DND-41 (cell line): ENCODE results near the gene ASB8.

Experiments
- ATAC-seq: fragments of 200-7000 bp; cut with Tn5 transposase; 3 replicates; pipeline ENCODE4 v1.9.1; 2021; ENCODE audit warnings: low read depth; ENCODE audit not compliant: insufficient read depth
- DNase-seq: peaks from one replicate; pipeline ENCODE4 v3.0.0-alpha.2; 2020
- H2AFZ ChIP-seq: 2 replicates; pipeline ENCODE4 v1.6.0; 2012; ENCODE audit warnings: low read depth, low read length
- H3K27ac ChIP-seq: 2 replicates; pipeline ENCODE4 v1.5.1; 2012; ENCODE audit warnings: low read length, inconsistent platforms
- H3K27me3 ChIP-seq: fragments of 200-600 bp; sonication (generic); 2 replicates; pipeline ENCODE4 v1.6.0; 2012; ENCODE audit warnings: low read length, mild to moderate bottlenecking, inconsistent platforms; ENCODE audit not compliant: insufficient read depth, poor library complexity
- H3K36me3 ChIP-seq: 2 replicates; pipeline ENCODE4 v1.5.1; 2012; ENCODE audit warnings: low read length, inconsistent platforms; ENCODE audit not compliant: insufficient read depth
- H3K4me1 ChIP-seq: 2 replicates; pipeline ENCODE4 v1.5.1; 2012; ENCODE audit warnings: mild to moderate bottlenecking, low read length; ENCODE audit not compliant: insufficient read depth
- H3K4me2 ChIP-seq: 2 replicates; pipeline ENCODE4 v1.6.0; 2012; ENCODE audit warnings: mild to moderate bottlenecking, moderate library complexity, low read length, inconsistent platforms; ENCODE audit not compliant: insufficient read depth
- H3K4me3 ChIP-seq, 2 experiments: fragments of 200-600 bp in 1 of 2; shearing (Covaris generic) in 1 of 2; 2 replicates each; pipeline ENCODE4 v1.5.1; 2012 to 2016; ENCODE audit warnings: inconsistent platforms in 2 of 2, low read length in 2 of 2, mild to moderate bottlenecking in 2 of 2, low read depth in 1 of 2, moderate library complexity in 1 of 2
- H3K79me2 ChIP-seq: 2 replicates; pipeline ENCODE4 v1.6.0; 2012; ENCODE audit warnings: low read length, inconsistent platforms; ENCODE audit not compliant: insufficient read depth
- H3K9ac ChIP-seq: 2 replicates; pipeline ENCODE4 v1.6.0; 2012; ENCODE audit warnings: low read depth, mild to moderate bottlenecking, inconsistent platforms, low read length, moderate library complexity
- H3K9me3 ChIP-seq: 2 replicates; pipeline ENCODE4 v1.5.1; 2012; ENCODE audit warnings: low read length, moderate library complexity, mild to moderate bottlenecking, inconsistent platforms; ENCODE audit not compliant: insufficient read depth, severe bottlenecking
- H4K20me1 ChIP-seq: 2 replicates; pipeline ENCODE4 v1.6.0; 2012; ENCODE audit warnings: low read length; ENCODE audit not compliant: insufficient read depth
- CTCF ChIP-seq: IDR thresholded peaks from 2 replicates; pipeline ENCODE4 v1.5.1; 2012; ENCODE audit warnings: borderline replicate concordance, low read length, moderate library complexity, mild to moderate bottlenecking; ENCODE audit not compliant: poor library complexity, severe bottlenecking; ENCODE audit errors: extremely low read depth
- EZH2 ChIP-seq: IDR thresholded peaks from 3 replicates; pipeline ENCODE4 v1.6.1; 2012; ENCODE audit warnings: borderline replicate concordance, low read depth, mild to moderate bottlenecking, moderate library complexity, low read length, inconsistent platforms; ENCODE audit not compliant: severe bottlenecking

ASB8 gene

GRCh38 chr12:48180857-48181495 lies 23.7 kb upstream of the ASB8 start:
- Histone ChIP-seq H2AFZ (no peak overlapping the region), H3K27me3 (peaks cover 52% of the 10 kb centered on the region), H3K4me3 (no peak overlapping the region), H3K9ac (no peak overlapping the region), H3K79me2 (no peaks in the 10 kb centered on the region), H3K4me1 (peaks cover 17% of the 10 kb centered on the region), H3K9me3 (no peaks in the 10 kb centered on the region), H3K4me2 (no peak overlapping the region), H3K27ac (no peak overlapping the region), H4K20me1 (no peaks in the 10 kb centered on the region), H3K36me3 (no peaks in the 10 kb centered on the region)
- DNase-seq (no peak), ATAC-seq (no peak)
- TF ChIP-seq CTCF (no peak), EZH2 (no peak)

- Histone ChIP-seq H3K9ac (no peak overlapping the region), H3K79me2 (no peaks in the 10 kb centered on the region), H3K27me3 (peaks cover 48% of the 10 kb centered on the region), H3K4me3 (no peak overlapping the region), H3K36me3 (no peaks in the 10 kb centered on the region), H3K4me2 (no peak overlapping the region), H3K27ac (no peak overlapping the region), H3K9me3 (no peaks in the 10 kb centered on the region), H4K20me1 (no peaks in the 10 kb centered on the region), H2AFZ (no peak overlapping the region), H3K4me1 (peaks cover 22% of the 10 kb centered on the region)
- TF ChIP-seq CTCF (no peak), EZH2 (no peak)
- DNase-seq, result no peak
- ATAC-seq, result no peak
These were observed 23.1 kb upstream of the ASB8 start for GRCh38 chr12:48180424-48180823.

GRCh38 chr12:48179466-48179865 lies 22.2 kb upstream of the ASB8 start:
- Histone ChIP-seq H3K27ac (no peak overlapping the region), H3K4me2 (no peak overlapping the region), H4K20me1 (no peaks in the 10 kb centered on the region), H3K36me3 (no peaks in the 10 kb centered on the region), H3K4me3 (no peak overlapping the region), H3K9me3 (no peaks in the 10 kb centered on the region), H3K79me2 (no peaks in the 10 kb centered on the region), H3K27me3 (peaks cover 48% of the 10 kb centered on the region), H3K9ac (no peak overlapping the region), H3K4me1 (peaks cover 22% of the 10 kb centered on the region), H2AFZ (no peak overlapping the region)
- no peak for TF ChIP-seq CTCF
- TF ChIP-seq EZH2, result no peak
- ATAC-seq (no peak), DNase-seq (no peak)

- H3K79me2 ChIP-seq, result no peaks in the 10 kb centered on the region
- no peaks in the 10 kb centered on the region for H4K20me1 ChIP-seq
- TF ChIP-seq EZH2, result no peak
- no peak for TF ChIP-seq CTCF
- no peaks in the 10 kb centered on the region for H3K36me3 ChIP-seq
- H3K9ac ChIP-seq, result no peak overlapping the region
- no peak overlapping the region for H3K4me3 ChIP-seq
- H3K4me2 ChIP-seq, result no peak overlapping the region
- DNase-seq (no peak), ATAC-seq (no peak)
- H2AFZ ChIP-seq, result no peak overlapping the region
- no peak overlapping the region for H3K27ac ChIP-seq
- peaks cover 42% of the 10 kb centered on the region for H3K27me3 ChIP-seq
- no peaks in the 10 kb centered on the region for H3K9me3 ChIP-seq
- H3K4me1 ChIP-seq, result peaks cover 16% of the 10 kb centered on the region
These were observed 20.7 kb upstream of the ASB8 start for GRCh38 chr12:48177982-48178381.
